Pancreas (tissue), 10 donors: ENCODE data around the gene HOXA6. TPM values are rescaled to one million over a fixed set of nuclear protein-coding genes. Genes with fewer than 3 reads are reported as not detected.

Experiments used
- ATAC-seq, 4 donors: fragments of 200-7000 bp; cut with Tn5 transposase; one replicate each; pipeline versions ENCODE4 v1.8.0 to v1.9.1; 2020; ENCODE audit warnings: mild to moderate bottlenecking in 4 of 4, moderate library complexity in 4 of 4
- DNase-seq, 6 donors: peaks; one replicate each; pipeline ENCODE4 v3.0.0-alpha.2; 2020
- FAIRE-seq: peaks from 2 replicates; lab custom pipeline; 2012; peaks lifted over from hg19 to GRCh38; lab: Jason Lieb, UNC
- H3K27ac ChIP-seq, 4 donors: fragments of 200-600 bp; sonication (generic); 1 replicate in 3 of 4; 2 replicates in 1 of 4; pipeline versions ENCODE4 v1.5.0 to v1.8.0; 2020
- H3K27me3 ChIP-seq, 4 donors: fragments of 200-600 bp; one replicate each; pipeline ENCODE4 v1.8.0; 2021
- H3K36me3 ChIP-seq, 3 donors: fragments of 200-600 bp; sonication (generic) in 1 of 3; one replicate each; pipeline versions ENCODE4 v1.5.0 to v1.8.0; 2020 to 2021
- H3K4me1 ChIP-seq, 3 donors: fragments of 200-600 bp; one replicate each; pipeline ENCODE4 v1.8.0; 2021
- H3K4me3 ChIP-seq, 4 donors: fragments of 200-600 bp; sonication (generic) in 2 of 4; one replicate each; pipeline versions ENCODE4 v1.5.0 to v1.8.0; 2020 to 2021
- H3K9me3 ChIP-seq, 4 donors: fragments of 200-600 bp; one replicate each; pipeline ENCODE4 v1.8.0; 2021
- WGBS, 2 donors: extraction: QIAGEN DNeasy Blood & Tissue Kit; methylation state at CpG; one replicate each; pipeline ENCODE4 v1.1.7; 2013; 5-methylcytosine and 5-hydroxymethylcytosine counted together
- intact Hi-C, 3 donors: fragments of 100-400 bp; cut with DNase I; formaldehyde crosslinking; loops; one replicate each; pipeline versions ENCODE4 v1.11.1 to v1.14.2; 2022
- polyA plus RNA-seq, 2 donors: library from polyadenylated mRNA; stranded (reverse); fragments of 200-250 nt; gene quantifications; one replicate each; pipeline ENCODE4 v1.2.3, GENCODE V29; 2013
- total RNA-seq, 6 donors: library from RNA; stranded (reverse); fragmentation: NEBNext Ultra II Directional in 4 of 6; extraction: Animal tissue kit (Norgen Biotek cat#: 25700) in 4 of 6; gene quantifications; one replicate each; pipeline versions ENCODE4 v1.2.1 to v1.2.4, GENCODE V29; 2021 to 2023
- TF ChIP-seq, protein P1 (sequence below), 4 donors: fragments of 200-600 bp; sonication (generic) in 3 of 4; IDR thresholded peaks; one replicate each; pipeline versions ENCODE4 v1.5.0 to v1.8.0; 2021; ENCODE audit warnings: antibody characterized with exemption in 4 of 4
- donor health status: healthy with polysubstance abuse.
- donor health status: DM: no; HTN: no; CAD: no; lungs with moderate emphysema.
- donor health status: DM: no; HTN: no; CAD: no.
- donor health status: control.
- donor health status: control.
- donor health status: Bipolar disorder and iron deficiency.
- donor health status: DM: yes; HTN: yes; CAD: no.
- donor health status: DM: no; HTN: no; CAD: no.
- donor health status: DM: no; HTN: no; CAD: no.
- donor health status: DM: yes; HTN: yes; CAD: no.

HOXA6 gene
- total and polyA plus RNA-seq, 8 donors, result 0.12 to 0.34 TPM; not detected in 6

DNA sequence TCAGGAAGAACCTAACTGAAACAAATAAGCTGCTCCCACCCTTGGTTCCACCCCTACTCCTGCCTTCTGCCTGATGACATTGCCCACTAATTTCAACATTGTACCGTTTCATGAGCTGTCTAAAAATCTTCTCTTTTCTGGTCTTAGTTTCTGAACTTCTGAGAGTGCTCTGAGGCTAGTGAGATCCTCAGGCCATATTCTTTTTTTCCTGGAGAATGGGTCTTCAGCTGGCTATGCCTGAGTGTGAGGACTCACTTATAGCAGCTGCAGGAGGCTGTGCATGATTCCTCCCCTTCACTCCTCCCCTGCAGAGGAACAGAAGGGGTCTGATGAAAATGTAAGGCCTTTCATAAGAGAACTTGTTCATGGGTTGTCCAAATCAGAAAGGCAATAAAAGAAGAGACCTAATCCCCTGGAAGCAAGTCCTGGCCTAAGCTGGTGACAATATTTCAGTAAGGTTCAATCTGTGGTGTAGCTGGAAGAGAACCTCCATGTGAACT lies 28.1 kb downstream of the HOXA6 start:
- WGBS, 2 donors, result 47 to 54% methylated on average over 1 of the region's 1 CpG
- Histone ChIP-seq H3K4me3 (no peak overlapping the region), H3K36me3 (no peaks in the 10 kb centered on the region), H3K27ac (no peak overlapping the region), H3K4me1 (peaks cover 0 to 3% (median 0%) of the 10 kb centered on the region in 3 donors), H3K9me3 (no peaks in the 10 kb centered on the region), H3K27me3 (peaks cover 0 to 58% (median 4%) of the 10 kb centered on the region in 4 donors)
- TF ChIP-seq, protein P1, sequence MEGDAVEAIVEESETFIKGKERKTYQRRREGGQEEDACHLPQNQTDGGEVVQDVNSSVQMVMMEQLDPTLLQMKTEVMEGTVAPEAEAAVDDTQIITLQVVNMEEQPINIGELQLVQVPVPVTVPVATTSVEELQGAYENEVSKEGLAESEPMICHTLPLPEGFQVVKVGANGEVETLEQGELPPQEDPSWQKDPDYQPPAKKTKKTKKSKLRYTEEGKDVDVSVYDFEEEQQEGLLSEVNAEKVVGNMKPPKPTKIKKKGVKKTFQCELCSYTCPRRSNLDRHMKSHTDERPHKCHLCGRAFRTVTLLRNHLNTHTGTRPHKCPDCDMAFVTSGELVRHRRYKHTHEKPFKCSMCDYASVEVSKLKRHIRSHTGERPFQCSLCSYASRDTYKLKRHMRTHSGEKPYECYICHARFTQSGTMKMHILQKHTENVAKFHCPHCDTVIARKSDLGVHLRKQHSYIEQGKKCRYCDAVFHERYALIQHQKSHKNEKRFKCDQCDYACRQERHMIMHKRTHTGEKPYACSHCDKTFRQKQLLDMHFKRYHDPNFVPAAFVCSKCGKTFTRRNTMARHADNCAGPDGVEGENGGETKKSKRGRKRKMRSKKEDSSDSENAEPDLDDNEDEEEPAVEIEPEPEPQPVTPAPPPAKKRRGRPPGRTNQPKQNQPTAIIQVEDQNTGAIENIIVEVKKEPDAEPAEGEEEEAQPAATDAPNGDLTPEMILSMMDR (IDR thresholded peaks at IDR 0.05), result no peak
- intact Hi-C loops, result no loop called here
- no peak for FAIRE-seq
- ATAC-seq, result no peak
- DNase-seq, result no peak

DNA sequence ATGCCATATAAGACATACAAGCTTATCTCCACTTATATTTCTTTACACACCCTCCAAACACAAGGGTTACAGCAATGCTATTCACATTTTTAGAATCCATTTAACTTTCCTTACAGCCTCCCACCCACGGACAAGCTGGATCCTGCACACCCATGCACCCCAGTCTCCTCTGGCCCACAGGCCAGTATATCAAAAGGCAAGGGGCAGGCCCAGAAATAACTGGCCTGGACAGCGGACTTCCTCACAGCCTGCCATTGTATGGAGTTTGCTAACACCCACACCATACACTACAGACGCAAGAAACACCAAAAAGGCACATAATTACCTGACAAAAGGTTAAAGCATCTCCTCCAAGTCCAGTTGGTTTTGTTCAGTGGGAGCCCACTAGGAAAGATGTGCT lies 29.0 kb downstream of the HOXA6 start:
- TF ChIP-seq, protein P1 (IDR thresholded peaks at IDR 0.05), result no peak
- no peaks in the 10 kb centered on the region for H3K36me3 ChIP-seq
- no peaks in the 10 kb centered on the region for H3K9me3 ChIP-seq
- no peak overlapping the region for H3K27ac ChIP-seq
- peaks cover 0 to 53% (median 4%) of the 10 kb centered on the region in 4 donors for H3K27me3 ChIP-seq
- DNase-seq (no peak), ATAC-seq (no peak), FAIRE-seq (no peak)
- intact Hi-C loops, result no loop called here
- H3K4me1 ChIP-seq, result peaks cover 0 to 3% (median 0%) of the 10 kb centered on the region in 3 donors
- WGBS, 2 donors, result 36 to 46% methylated on average over 3 of the region's 3 CpGs
- no peak overlapping the region for H3K4me3 ChIP-seq

DNA sequence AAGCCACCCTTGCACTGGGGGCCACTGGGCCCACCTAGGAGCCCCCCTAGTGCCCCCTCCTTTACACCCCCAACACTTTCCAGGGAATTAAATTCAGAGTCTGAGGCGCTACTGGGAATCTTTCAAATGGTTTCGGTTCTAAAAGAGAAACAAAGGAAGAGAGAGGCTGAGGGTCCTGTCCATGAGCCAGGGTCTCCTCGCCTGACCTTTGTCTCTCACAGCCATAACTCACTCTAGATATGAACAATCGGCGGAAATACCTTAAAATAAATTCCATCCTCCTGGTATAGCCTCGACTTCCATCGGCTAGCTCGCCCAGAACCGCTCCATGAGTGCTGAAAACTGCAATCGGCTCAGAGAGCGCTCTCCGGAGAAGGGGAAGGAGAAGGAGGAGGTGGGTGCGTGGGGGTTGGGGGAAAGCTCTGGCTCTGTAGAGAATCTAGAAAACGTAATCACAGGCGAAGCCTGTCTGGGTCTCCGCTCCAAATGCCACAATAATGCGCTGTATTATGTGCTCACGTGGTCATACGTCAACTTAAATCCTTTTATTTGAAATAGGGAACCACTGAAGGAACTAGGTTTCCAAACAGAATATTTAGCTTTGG lies 29.6 kb downstream of the HOXA6 start:
- Histone ChIP-seq H3K36me3 (no peaks in the 10 kb centered on the region), H3K9me3 (no peaks in the 10 kb centered on the region), H3K27me3 (peaks cover 0 to 51% (median 4%) of the 10 kb centered on the region in 4 donors), H3K4me1 (peaks cover 0 to 3% (median 0%) of the 10 kb centered on the region in 3 donors), H3K4me3 (peak overlapping the region in 1 of 4 donors; percentile 14), H3K27ac (no peak overlapping the region)
- DNase-seq (no peak), FAIRE-seq (no peak), ATAC-seq (no peak)
- intact Hi-C loops, result no loop called here
- TF ChIP-seq, protein P1 (IDR thresholded peaks at IDR 0.05), result no peak
- 31 to 43% methylated on average over 19 of the region's 19 CpGs for WGBS, 2 donors

DNA sequence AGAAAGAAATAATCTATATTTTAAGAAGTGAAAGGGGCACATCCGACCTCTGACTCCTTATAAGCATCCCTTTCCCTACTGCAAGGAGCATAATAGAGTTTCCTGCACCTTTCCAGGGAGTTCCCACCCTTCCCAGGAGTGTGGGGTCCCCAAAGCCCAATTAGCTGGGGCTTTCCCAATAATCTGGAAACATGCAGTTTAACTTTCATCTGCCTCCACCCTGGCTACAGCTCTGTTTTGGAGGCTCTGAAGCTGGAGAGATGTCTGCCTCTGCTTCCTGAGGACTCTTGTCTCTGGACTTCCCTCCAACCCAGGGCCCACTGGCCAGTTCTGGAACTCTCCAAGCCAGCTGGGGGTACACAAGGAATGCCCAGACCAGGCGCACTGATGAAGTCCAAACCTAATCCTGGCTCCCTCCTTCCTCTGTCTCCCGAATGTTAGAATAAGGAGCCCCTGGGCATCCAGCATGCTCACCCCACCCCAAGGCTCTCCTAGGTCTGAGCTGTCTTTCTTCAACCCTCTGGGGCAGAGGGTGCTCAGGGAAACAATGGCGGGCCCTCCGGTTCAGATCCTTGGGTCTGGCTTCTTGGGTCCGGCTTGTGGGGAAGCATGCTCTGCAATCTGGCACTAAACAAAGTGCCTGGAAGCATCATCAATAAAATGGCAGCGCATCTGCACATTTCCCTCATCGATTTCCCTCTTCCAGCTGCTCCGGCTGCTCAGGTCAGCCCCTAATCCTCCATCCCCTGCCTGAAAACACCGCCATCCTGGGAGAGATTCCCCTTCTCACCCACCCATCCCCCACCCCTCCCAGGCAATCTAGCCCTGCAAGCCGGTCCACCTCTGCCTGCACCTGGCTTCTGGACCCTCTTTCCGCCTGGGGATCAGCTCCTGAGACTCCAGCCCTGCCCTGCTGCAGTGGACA lies 30.4 kb downstream of the HOXA6 start:
- Histone ChIP-seq H3K4me1 (no peaks in the 10 kb centered on the region), H3K4me3 (peak overlapping the region in 1 of 4 donors; percentile 34), H3K27ac (no peak overlapping the region), H3K36me3 (no peaks in the 10 kb centered on the region), H3K27me3 (peaks cover 0 to 53% (median 4%) of the 10 kb centered on the region in 4 donors), H3K9me3 (no peaks in the 10 kb centered on the region)
- TF ChIP-seq, protein P1 (IDR thresholded peaks at IDR 0.05), result no peak
- ATAC-seq, result no peak
- WGBS, 2 donors, result 12 to 29% methylated on average over 12 of the region's 12 CpGs
- intact Hi-C loops, result no loop called here
- no peak for FAIRE-seq
- peak in 1 of 6 donors; percentile 34 for DNase-seq
